NCI-H2227 treated with DMSO at 0.1 percent for 48 hours (cell line): ENCODE data around the gene CAMK1G.

Experiments used
- DNase-seq: peaks from one replicate; lab custom pipeline; 2025; lab: John Stamatoyannopoulos, UW

Gene CAMK1G

GRCh38 chr1:209600541-209600940, 17.0 kb downstream of the CAMK1G start:
- DNase-seq: no peak

- peak; percentile 48 for DNase-seq
Measured at GRCh38 chr1:209601809-209602657, 18.5 kb downstream of the CAMK1G start.

- no peak for DNase-seq
Measured at GRCh38 chr1:209603877-209604276, 20.4 kb downstream of the CAMK1G start.

- no peak for DNase-seq
Measured at GRCh38 chr1:209607102-209607794, 23.7 kb downstream of the CAMK1G start.

GRCh38 chr1:209607795-209608178, 24.3 kb downstream of the CAMK1G start:
- no peak for DNase-seq

- DNase-seq: no peak
Measured at GRCh38 chr1:209609041-209609790, 25.7 kb downstream of the CAMK1G start.

GRCh38 chr1:209609791-209610630, 26.5 kb downstream of the CAMK1G start:
- DNase-seq: no peak

GRCh38 chr1:209610631-209610905, 27.1 kb downstream of the CAMK1G start:
- DNase-seq: no peak

- no peak for DNase-seq
Measured at GRCh38 chr1:209611771-209612570, 28.5 kb downstream of the CAMK1G start.

GRCh38 chr1:209612646-209613399, 29.3 kb downstream of the CAMK1G start:
- DNase-seq: no peak

GRCh38 chr1:209613400-209614150, 30.1 kb downstream of the CAMK1G start:
- no peak for DNase-seq

- DNase-seq: no peak
Measured at GRCh38 chr1:209614151-209614420, 30.6 kb downstream of the CAMK1G start.

GRCh38 chr1:209614906-209615305, 31.4 kb downstream of the CAMK1G start:
- no peak for DNase-seq

- no peak for DNase-seq
Measured at GRCh38 chr1:209616366-209617046, 33.0 kb downstream of the CAMK1G start.

GRCh38 chr1:209617047-209617673, 33.6 kb downstream of the CAMK1G start:
- no peak for DNase-seq

- no peak for DNase-seq
Measured at GRCh38 chr1:209617755-209618154, 34.2 kb downstream of the CAMK1G start.

GRCh38 chr1:209618291-209618690, 34.8 kb downstream of the CAMK1G start:
- no peak for DNase-seq

- no peak for DNase-seq
Measured at GRCh38 chr1:209618756-209619420, 35.4 kb downstream of the CAMK1G start.
